C4-2B (cell line): ENCODE data around the gene KCNE1.
"Not testable (repeated sequence)": the region's sequence is repeated elsewhere in the genome, so short reads cannot be mapped to it uniquely, and the experiment has no call there.

Source experiments
- ZFX ChIP-seq: fragments of 450-650 bp; IDR thresholded peaks from 2 replicates; pipeline ENCODE4 v1.6.1; 2017
- TF ChIP-seq, protein P1 (sequence below): fragments of 450-650 bp; conservative IDR thresholded peaks from 2 replicates; pipeline ENCODE4 v1.5.1; 2017; ENCODE audit warnings: mild to moderate bottlenecking

DNA sequence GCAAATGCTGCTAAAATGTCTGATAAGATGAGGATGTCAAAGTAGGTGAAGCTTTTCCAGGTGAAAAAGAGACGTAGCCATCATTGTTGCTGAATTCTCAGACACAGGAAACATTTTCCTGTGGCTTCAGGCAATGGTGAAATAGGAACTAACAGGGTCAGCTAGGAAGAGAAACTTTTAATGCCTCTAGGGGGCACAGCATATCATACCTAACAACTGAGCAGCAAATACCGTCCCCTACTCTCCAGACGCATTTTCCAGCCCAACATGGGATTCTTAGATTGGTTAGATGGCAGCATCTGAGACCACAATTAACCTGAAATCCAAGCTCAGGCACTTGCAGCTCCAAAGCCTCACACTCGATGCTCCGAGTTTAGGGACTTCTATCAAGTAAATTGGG lies 28.2 kb downstream of the KCNE1 start:
- TF ChIP-seq, protein P1, sequence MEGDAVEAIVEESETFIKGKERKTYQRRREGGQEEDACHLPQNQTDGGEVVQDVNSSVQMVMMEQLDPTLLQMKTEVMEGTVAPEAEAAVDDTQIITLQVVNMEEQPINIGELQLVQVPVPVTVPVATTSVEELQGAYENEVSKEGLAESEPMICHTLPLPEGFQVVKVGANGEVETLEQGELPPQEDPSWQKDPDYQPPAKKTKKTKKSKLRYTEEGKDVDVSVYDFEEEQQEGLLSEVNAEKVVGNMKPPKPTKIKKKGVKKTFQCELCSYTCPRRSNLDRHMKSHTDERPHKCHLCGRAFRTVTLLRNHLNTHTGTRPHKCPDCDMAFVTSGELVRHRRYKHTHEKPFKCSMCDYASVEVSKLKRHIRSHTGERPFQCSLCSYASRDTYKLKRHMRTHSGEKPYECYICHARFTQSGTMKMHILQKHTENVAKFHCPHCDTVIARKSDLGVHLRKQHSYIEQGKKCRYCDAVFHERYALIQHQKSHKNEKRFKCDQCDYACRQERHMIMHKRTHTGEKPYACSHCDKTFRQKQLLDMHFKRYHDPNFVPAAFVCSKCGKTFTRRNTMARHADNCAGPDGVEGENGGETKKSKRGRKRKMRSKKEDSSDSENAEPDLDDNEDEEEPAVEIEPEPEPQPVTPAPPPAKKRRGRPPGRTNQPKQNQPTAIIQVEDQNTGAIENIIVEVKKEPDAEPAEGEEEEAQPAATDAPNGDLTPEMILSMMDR, result not testable (repeated sequence)
- not testable (repeated sequence) for TF ChIP-seq ZFX
